HepG2 (cell line): ENCODE results near the gene CA5B. TPM values are rescaled to one million over a fixed set of nuclear protein-coding genes. Genes with fewer than 3 reads are reported as not detected.
"Not testable (repeated sequence)": the region's sequence is repeated elsewhere in the genome, so short reads cannot be mapped to it uniquely, and the experiment has no call there.

Source experiments
- ATAC-seq: fragments of 200-7000 bp; cut with Tn5 transposase; 3 replicates; pipeline ENCODE4 v1.9.1; 2020; ENCODE audit warnings: mild to moderate bottlenecking, moderate library complexity
- BruUV-seq: library from RNA; stranded (reverse); fragments of 400-500 nt; replicated peaks from 2 replicates; lab custom pipeline; 2021; lab: Mats Ljungman, UMichigan
- CTCF ChIA-PET: fragments of 300-600 bp; formaldehyde crosslinking; extraction: SDS; loops from one replicate; lab custom pipeline; 2021; ENCODE audit warnings: low total read pairs, inconsistent platforms, low intra/inter-chr PET ratio; lab: Yijun Ruan, JAX
- POLR2A ChIA-PET: fragments of 350-600 bp; sonication (Branson Sonifier 250); formaldehyde crosslinking; loops from one replicate; lab custom pipeline; 2020; ENCODE audit warnings: antibody characterized with exemption, inconsistent platforms; lab: Yijun Ruan, JAX
- DNase-seq: peaks from one replicate; pipeline ENCODE4 v3.0.0-alpha.2; 2015; ENCODE audit warnings: low spot score
- FAIRE-seq: peaks from 3 replicates; lab custom pipeline; 2011; peaks lifted over from hg19 to GRCh38; lab: Jason Lieb, UNC
- H2AFZ ChIP-seq: one replicate; pipeline ENCODE4 v1.6.1; 2011; ENCODE audit warnings: low read length, inconsistent platforms
- H3K27ac ChIP-seq: fragments of 300-600 bp; 3 replicates; pipeline ENCODE4 v1.8.0; 2011; ENCODE audit warnings: mixed run types, mild to moderate bottlenecking, mixed read lengths, low read length, inconsistent platforms; ENCODE audit not compliant: insufficient read depth; ENCODE audit errors: extremely low read length
- H3K27me3 ChIP-seq, 2 experiments: fragments of 200-600 bp in 1 of 2; 2 replicates in 1 of 2; 3 replicates in 1 of 2; pipeline versions ENCODE4 v1.6.0 to v1.8.0; 2011; ENCODE audit warnings: low read length in 2 of 2, mild to moderate bottlenecking in 2 of 2, moderate library complexity in 2 of 2, inconsistent platforms in 1 of 2; ENCODE audit not compliant: insufficient read depth in 2 of 2, control insufficient read depth in 1 of 2
- H3K36me3 ChIP-seq, 2 experiments: fragments of 200-600 bp in 1 of 2; replicated peaks in 1 of 2; 2 replicates in 1 of 2; 3 replicates in 1 of 2; pipeline versions ENCODE4 v1.5.1 to v1.8.0; 2011; ENCODE audit warnings: low read length in 2 of 2, inconsistent platforms in 1 of 2; ENCODE audit not compliant: insufficient read depth in 2 of 2, control insufficient read depth in 1 of 2
- H3K4me1 ChIP-seq: 2 replicates; pipeline ENCODE4 v1.5.1; 2012; ENCODE audit warnings: low read length, inconsistent platforms; ENCODE audit not compliant: insufficient read depth
- H3K4me2 ChIP-seq: 2 replicates; pipeline ENCODE4 v1.6.0; 2011; ENCODE audit warnings: low read depth, low read length, inconsistent platforms
- H3K4me3 ChIP-seq, 3 experiments: fragments of 200-600 bp in 1 of 3; sonication (generic), shearing (Covaris generic) in 1 of 3; replicated peaks in 1 of 3; 2 replicates each; pipeline ENCODE4 v1.5.1; 2011 to 2016; ENCODE audit warnings: low read length in 3 of 3, inconsistent platforms in 2 of 3, low read depth in 2 of 3, mild to moderate bottlenecking in 2 of 3, control low read depth in 1 of 3, mixed read lengths in 1 of 3; ENCODE audit not compliant: insufficient read depth in 1 of 3
- H3K79me2 ChIP-seq: one replicate; pipeline ENCODE4 v1.6.1; 2011; ENCODE audit warnings: low read length, inconsistent platforms; ENCODE audit not compliant: insufficient read depth
- H3K9ac ChIP-seq: 2 replicates; pipeline ENCODE4 v1.6.0; 2011; ENCODE audit warnings: mild to moderate bottlenecking, low read depth, low read length, inconsistent platforms; ENCODE audit not compliant: insufficient read depth
- H3K9me3 ChIP-seq: 2 replicates; pipeline ENCODE4 v1.5.1; 2012; ENCODE audit warnings: mild to moderate bottlenecking, low read length
- H4K20me1 ChIP-seq: 2 replicates; pipeline ENCODE4 v1.6.0; 2011; ENCODE audit warnings: inconsistent platforms, mild to moderate bottlenecking, low read length, moderate library complexity; ENCODE audit not compliant: insufficient read depth
- KDM1A ChIP-seq: IDR thresholded peaks from 2 replicates; pipeline ENCODE4 v1.6.1; 2016; ENCODE audit warnings: missing compliant biosample characterization
- KDM5B ChIP-seq: sonication (generic); formaldehyde crosslinking; IDR thresholded peaks from 2 replicates; pipeline ENCODE4 v1.4.0; 2020; ENCODE audit warnings: missing genetic modification reagents, mild to moderate bottlenecking, borderline replicate concordance
- KLF13 ChIP-seq: sonication (generic); formaldehyde crosslinking; IDR thresholded peaks from 2 replicates; pipeline ENCODE4 v1.4.0; 2020; ENCODE audit warnings: mild to moderate bottlenecking, missing genetic modification reagents
- PRMT3 ChIP-seq: sonication (generic); formaldehyde crosslinking; IDR thresholded peaks from 2 replicates; pipeline ENCODE4 v1.8.1; 2022; ENCODE audit warnings: low read depth, mild to moderate bottlenecking, moderate library complexity, missing genetic modification reagents, borderline replicate concordance
- SKI ChIP-seq: fragments of 450-650 bp; IDR thresholded peaks from one replicate; pipeline ENCODE4 v1.6.1; 2018; ENCODE audit warnings: mild to moderate bottlenecking; ENCODE audit not compliant: partially characterized antibody
- SMAD3 ChIP-seq: sonication (generic); formaldehyde crosslinking; IDR thresholded peaks from 2 replicates; pipeline ENCODE4 v1.4.0; 2020; ENCODE audit warnings: missing genetic modification reagents
- SP5 ChIP-seq: IDR thresholded peaks from 2 replicates; pipeline ENCODE4 v1.6.1; 2016; ENCODE audit warnings: low read depth, borderline replicate concordance
- THYN1 ChIP-seq: sonication (generic); formaldehyde crosslinking; IDR thresholded peaks from 2 replicates; pipeline ENCODE4 v1.8.1; 2023; ENCODE audit warnings: low read depth, mild to moderate bottlenecking, moderate library complexity, missing genetic modification reagents, borderline replicate concordance
- ZBTB43 ChIP-seq: sonication (generic); formaldehyde crosslinking; conservative IDR thresholded peaks from 2 replicates; pipeline ENCODE4 v1.4.0; 2020; ENCODE audit warnings: missing genetic modification reagents
- ZBTB7A ChIP-seq: sonication (generic); formaldehyde crosslinking; IDR thresholded peaks from 2 replicates; pipeline ENCODE4 v1.8.0; 2022; ENCODE audit warnings: mild to moderate bottlenecking, missing genetic modification reagents
- ZKSCAN1 ChIP-seq: fragments of 150-350 bp; IDR thresholded peaks from 2 replicates; pipeline ENCODE4 v1.6.1; 2014; ENCODE audit warnings: low read length
- ZNF205 ChIP-seq: IDR thresholded peaks from 2 replicates; pipeline ENCODE4 v1.6.1; 2018; ENCODE audit warnings: missing biosample characterization, missing genetic modification reagents
- ZNF234 ChIP-seq: sonication (generic); formaldehyde crosslinking; conservative IDR thresholded peaks from 2 replicates; pipeline ENCODE4 v1.5.1; 2020; ENCODE audit warnings: mild to moderate bottlenecking, missing genetic modification reagents
- ZNF317 ChIP-seq: sonication (generic); formaldehyde crosslinking; IDR thresholded peaks from 2 replicates; pipeline ENCODE4 v1.5.0; 2020; ENCODE audit warnings: mild to moderate bottlenecking, missing genetic modification reagents
- ZNF362 ChIP-seq: sonication (generic); formaldehyde crosslinking; IDR thresholded peaks from 2 replicates; pipeline ENCODE4 v1.4.0; 2020; ENCODE audit warnings: missing genetic modification reagents, mild to moderate bottlenecking, borderline replicate concordance
- ZNF660 ChIP-seq: sonication (generic); formaldehyde crosslinking; IDR thresholded peaks from 2 replicates; pipeline ENCODE4 v1.5.1; 2020; ENCODE audit warnings: mild to moderate bottlenecking, low read depth, missing genetic modification reagents, borderline replicate concordance
- WGBS: methylation state at CpG from one replicate; pipeline ENCODE4 v1.1.6; 2017; ENCODE audit warnings: low lambda C conversion rate; 5-methylcytosine and 5-hydroxymethylcytosine counted together
- in situ Hi-C: cut with HindIII; loops from 2 replicates; pipeline ENCODE4 v1.10.0; 2017; ENCODE audit warnings: low pct_unique_long_range_greater_than_20kb; ENCODE audit not compliant: extremely low pct_ligation_motif_present
- intact Hi-C: fragments of 100-400 bp; cut with micrococcal nuclease; formaldehyde crosslinking; loops from one replicate; pipeline ENCODE4 v1.10.0; 2022; ENCODE audit not compliant: unreplicated experiment
- polyA plus RNA-seq, 8 experiments: library from polyadenylated mRNA; depleted of rRNA in 3 of 8; stranded (reverse) in 7 of 8; unstranded in 1 of 8; fragments of >200 nt; fragmentation: Illumina TruSeq in 4 of 8; extraction: Trizol in 4 of 8; gene quantifications; 2 replicates each; pipeline versions ENCODE4 v1.2.1 to v1.2.3, GENCODE V29; 2011 to 2016; ENCODE audit warnings: low read depth in 4 of 8, missing spikeins in 1 of 8, mixed read lengths in 1 of 8; ENCODE audit not compliant: insufficient read depth in 1 of 8
- total RNA-seq, 5 experiments: library from RNA; depleted of rRNA; stranded (reverse); fragments of >200 nt; fragmentation: Illumina TruSeq; extraction: Trizol; gene quantifications; 2 replicates each; pipeline ENCODE4 v1.2.3, GENCODE V29; 2016; ENCODE audit warnings: low read depth in 1 of 5

The CA5B gene
- total and polyA plus RNA-seq, 2 of the 13 experiments (the other 11 are each of a cell fraction or from before 2014, with no cell fraction given) = 1.7 to 2.2 TPM

GRCh38 chrX:15758140-15758539 is 20.1 kb downstream of the CA5B start:
- H3K9me3 ChIP-seq = no peaks in the 10 kb centered on the region
- no peak for FAIRE-seq
- DNase-seq = no peak
- CTCF ChIA-PET = no interaction called here
- in situ Hi-C loops = no loop called here
- TF ChIP-seq ZNF362 (no peak), ZBTB7A (CRISPR knock-in tag) (no peak), ZKSCAN1 (no peak), ZNF660 (no peak), KLF13 (CRISPR knock-in tag) (no peak), ZNF317 (no peak), THYN1 (CRISPR knock-in tag) (no peak), KDM1A (CRISPR knock-in tag) (no peak), SKI (no peak), SMAD3 (CRISPR knock-in tag) (no peak), PRMT3 (CRISPR knock-in tag) (no peak), SP5 (no peak), ZNF205 (CRISPR knock-in tag) (no peak), ZNF234 (CRISPR knock-in tag) (no peak), KDM5B (no peak), ZBTB43 (CRISPR knock-in tag) (no peak)
- TF ChIP-seq, all 625 proteins: peak for 0
- Histone ChIP-seq H3K79me2 (no peaks in the 10 kb centered on the region), H4K20me1 (no peaks in the 10 kb centered on the region), H3K27ac (no peak overlapping the region), H3K4me2 (no peak overlapping the region), H3K9ac (no peak overlapping the region), H3K4me3 (no peak overlapping the region), H3K4me1 (no peaks in the 10 kb centered on the region), H3K27me3 (no peaks in the 10 kb centered on the region), H2AFZ (no peak overlapping the region), H3K36me3 (no peaks in the 10 kb centered on the region)
- WGBS = 88% methylated on average over 4 of the region's 4 CpGs
- ATAC-seq = no peak
- POLR2A ChIA-PET = no interaction called here
- intact Hi-C loops = no loop called here
- BruUV-seq = no TSS peak

- H3K9ac ChIP-seq, H3K27me3 ChIP-seq, H3K4me1 ChIP-seq, H3K79me2 ChIP-seq, ATAC-seq, H3K27ac ChIP-seq, DNase-seq, H3K4me2 ChIP-seq, FAIRE-seq, CTCF ChIA-PET, BruUV-seq, in situ Hi-C loops, H2AFZ ChIP-seq, H3K4me3 ChIP-seq, H3K36me3 ChIP-seq, POLR2A ChIA-PET, H3K9me3 ChIP-seq, H4K20me1 ChIP-seq: not testable (repeated sequence)
- intact Hi-C loops = loop anchor here (2.0 to 10.0 kb wide), 2 partner anchors 215 to 377 kb away; no protein-coding TSS in a partner anchor
- 96% methylated on average over 6 of the region's 6 CpGs for WGBS
These were observed 21.8 kb downstream of the CA5B start for GRCh38 chrX:15759886-15760285.
